ENCODE data around the gene USP32. TPM values are rescaled to one million over a fixed set of nuclear protein-coding genes. Genes with fewer than 3 reads are reported as not detected.

USP32 gene, protein sequence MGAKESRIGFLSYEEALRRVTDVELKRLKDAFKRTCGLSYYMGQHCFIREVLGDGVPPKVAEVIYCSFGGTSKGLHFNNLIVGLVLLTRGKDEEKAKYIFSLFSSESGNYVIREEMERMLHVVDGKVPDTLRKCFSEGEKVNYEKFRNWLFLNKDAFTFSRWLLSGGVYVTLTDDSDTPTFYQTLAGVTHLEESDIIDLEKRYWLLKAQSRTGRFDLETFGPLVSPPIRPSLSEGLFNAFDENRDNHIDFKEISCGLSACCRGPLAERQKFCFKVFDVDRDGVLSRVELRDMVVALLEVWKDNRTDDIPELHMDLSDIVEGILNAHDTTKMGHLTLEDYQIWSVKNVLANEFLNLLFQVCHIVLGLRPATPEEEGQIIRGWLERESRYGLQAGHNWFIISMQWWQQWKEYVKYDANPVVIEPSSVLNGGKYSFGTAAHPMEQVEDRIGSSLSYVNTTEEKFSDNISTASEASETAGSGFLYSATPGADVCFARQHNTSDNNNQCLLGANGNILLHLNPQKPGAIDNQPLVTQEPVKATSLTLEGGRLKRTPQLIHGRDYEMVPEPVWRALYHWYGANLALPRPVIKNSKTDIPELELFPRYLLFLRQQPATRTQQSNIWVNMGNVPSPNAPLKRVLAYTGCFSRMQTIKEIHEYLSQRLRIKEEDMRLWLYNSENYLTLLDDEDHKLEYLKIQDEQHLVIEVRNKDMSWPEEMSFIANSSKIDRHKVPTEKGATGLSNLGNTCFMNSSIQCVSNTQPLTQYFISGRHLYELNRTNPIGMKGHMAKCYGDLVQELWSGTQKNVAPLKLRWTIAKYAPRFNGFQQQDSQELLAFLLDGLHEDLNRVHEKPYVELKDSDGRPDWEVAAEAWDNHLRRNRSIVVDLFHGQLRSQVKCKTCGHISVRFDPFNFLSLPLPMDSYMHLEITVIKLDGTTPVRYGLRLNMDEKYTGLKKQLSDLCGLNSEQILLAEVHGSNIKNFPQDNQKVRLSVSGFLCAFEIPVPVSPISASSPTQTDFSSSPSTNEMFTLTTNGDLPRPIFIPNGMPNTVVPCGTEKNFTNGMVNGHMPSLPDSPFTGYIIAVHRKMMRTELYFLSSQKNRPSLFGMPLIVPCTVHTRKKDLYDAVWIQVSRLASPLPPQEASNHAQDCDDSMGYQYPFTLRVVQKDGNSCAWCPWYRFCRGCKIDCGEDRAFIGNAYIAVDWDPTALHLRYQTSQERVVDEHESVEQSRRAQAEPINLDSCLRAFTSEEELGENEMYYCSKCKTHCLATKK (N-terminal part only)
- total RNA-seq: 32.7 and 46.8 TPM in 2 replicates

GRCh38 chr17:60392042-60392844 is at the start of gene USP32:
Gene USP32 (minus strand): TSS chr17:60392133. CDS start chr17:60391939, 194 bp downstream.

DNA sequence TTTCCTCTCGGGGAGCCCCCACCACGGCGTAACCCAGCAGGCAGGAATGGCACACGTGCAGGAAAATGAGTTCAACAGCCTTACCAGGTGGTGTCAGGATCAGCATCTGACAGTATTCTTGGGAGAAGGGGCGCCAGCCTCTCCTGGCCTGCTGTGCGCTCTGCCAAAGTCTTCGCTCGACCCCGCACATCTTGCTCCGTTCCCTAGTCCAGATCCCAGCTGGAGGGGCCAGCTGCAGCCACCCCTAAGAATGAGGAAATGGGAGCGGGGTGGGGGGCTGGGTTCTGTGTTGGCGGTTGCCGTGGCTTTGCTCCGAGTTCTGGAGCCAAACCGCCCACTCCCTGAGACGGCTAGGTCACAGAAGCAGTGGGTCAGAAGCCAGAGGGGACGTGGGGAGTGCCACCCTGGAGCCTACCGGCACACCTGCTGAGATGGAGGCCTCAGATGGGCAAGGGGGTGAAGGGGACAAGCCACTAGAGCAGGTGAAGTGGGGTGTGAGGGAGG is 30.3 kb upstream of the USP32 start, which contains the start of gene CHCT1:
TSS of gene CHCT1 (plus strand) at position 328 of the 504 bp plus-strand sequence. CDS start at position 432, 104 bp downstream.

DNA sequence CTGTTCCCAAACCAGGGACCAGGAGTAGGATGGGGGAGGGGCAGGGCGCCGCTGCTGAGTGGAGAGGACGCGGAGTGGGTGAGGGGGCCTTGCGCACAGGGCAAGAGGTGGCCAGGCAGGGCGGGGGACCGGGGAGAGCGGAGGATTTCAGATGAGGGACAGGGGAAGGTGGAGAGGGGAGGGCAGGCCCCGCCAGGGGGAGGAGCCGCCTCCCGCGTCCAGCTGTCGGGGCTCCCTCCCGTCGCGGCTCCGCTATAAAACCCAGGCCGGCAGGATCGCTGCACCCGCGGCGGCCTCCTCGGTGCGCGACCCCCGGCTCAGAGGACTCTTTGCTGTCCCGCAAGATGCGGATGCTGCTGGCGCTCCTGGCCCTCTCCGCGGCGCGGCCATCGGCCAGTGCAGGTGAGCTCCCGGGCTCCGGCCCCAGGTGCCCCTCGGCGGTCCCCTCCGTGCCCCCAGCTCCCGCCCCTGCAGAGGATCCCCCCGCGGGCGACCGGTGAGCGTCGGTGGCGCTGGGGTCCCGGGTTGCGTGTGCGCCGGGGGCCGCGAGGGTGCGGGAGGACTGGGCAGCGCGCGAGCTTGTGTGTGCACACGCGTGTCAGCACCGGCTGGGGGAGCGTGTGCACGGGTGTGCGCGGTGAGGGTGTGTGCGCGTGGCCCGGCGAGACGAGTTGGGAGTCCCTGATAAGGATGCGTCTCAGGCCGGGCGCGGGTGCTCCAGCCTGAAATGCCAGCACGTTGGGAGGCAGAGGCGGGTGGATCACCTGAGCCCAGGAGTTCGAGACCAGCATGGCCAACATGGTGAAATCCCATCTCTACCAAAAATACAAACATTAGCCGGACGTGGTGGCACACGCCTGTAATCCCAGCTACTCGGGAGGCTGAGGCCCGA is 242.0 kb downstream of the USP32 start, which contains the start of gene CA4:
TSS of gene CA4 (plus strand) at position 283 of the 892 bp plus-strand sequence. CDS start at position 345, 62 bp downstream.

Other genes starting within 250 kb of the USP32 start
- 0.09 TPM in 1 of 2 replicates, not detected in the other for gene CA4, start 242.2 kb downstream of the USP32 start, total RNA-seq
- gene CHCT1, start 30.4 kb upstream of the USP32 start, total RNA-seq: not detected in 2 replicates
- gene APPBP2, start 134.1 kb upstream of the USP32 start, total RNA-seq: 44.9 and 51.5 TPM in 2 replicates
- gene PPM1D, start 208.1 kb upstream of the USP32 start, total RNA-seq: 9.5 and 13.1 TPM in 2 replicates